ENCODE measurements around the gene SETD5.

Gene SETD5

GRCh38 chr3:9377981-9378380 lies 19.4 kb upstream of the SETD5 start:
- TF ChIP-seq NFIC (IDR thresholded peaks at IDR 0.05) = no peak
- TF ChIP-seq, protein P1, sequence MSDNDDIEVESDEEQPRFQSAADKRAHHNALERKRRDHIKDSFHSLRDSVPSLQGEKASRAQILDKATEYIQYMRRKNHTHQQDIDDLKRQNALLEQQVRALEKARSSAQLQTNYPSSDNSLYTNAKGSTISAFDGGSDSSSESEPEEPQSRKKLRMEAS (IDR thresholded peaks at IDR 0.05) = no peak
- TF ChIP-seq FOXM1 (IDR thresholded peaks at IDR 0.05; ENCODE audit: borderline replicate concordance, low read depth) = no peak
- no peak for TF ChIP-seq RAD21 (IDR thresholded peaks at IDR 0.05; ENCODE audit: low read depth)
- TF ChIP-seq EGR1 (IDR thresholded peaks at IDR 0.05) = no peak
- no peak for TF ChIP-seq TAF1 (IDR thresholded peaks at IDR 0.05; ENCODE audit: low read depth)
- TF ChIP-seq TCF12 (IDR thresholded peaks at IDR 0.05; ENCODE audit: low read depth) = no peak
- TF ChIP-seq TEAD4 (IDR thresholded peaks at IDR 0.05) = no peak
- TF ChIP-seq CREB1 (IDR thresholded peaks at IDR 0.05; ENCODE audit: low read depth) = no peak
- TF ChIP-seq, protein P2, sequence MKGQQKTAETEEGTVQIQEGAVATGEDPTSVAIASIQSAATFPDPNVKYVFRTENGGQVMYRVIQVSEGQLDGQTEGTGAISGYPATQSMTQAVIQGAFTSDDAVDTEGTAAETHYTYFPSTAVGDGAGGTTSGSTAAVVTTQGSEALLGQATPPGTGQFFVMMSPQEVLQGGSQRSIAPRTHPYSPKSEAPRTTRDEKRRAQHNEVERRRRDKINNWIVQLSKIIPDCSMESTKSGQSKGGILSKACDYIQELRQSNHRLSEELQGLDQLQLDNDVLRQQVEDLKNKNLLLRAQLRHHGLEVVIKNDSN (IDR thresholded peaks at IDR 0.05) = no peak
- TF ChIP-seq CEBPB (IDR thresholded peaks at IDR 0.05) = no peak
- no peak for TF ChIP-seq EP300 (IDR thresholded peaks at IDR 0.05; ENCODE audit: borderline replicate concordance)
- TF ChIP-seq YY1 (IDR thresholded peaks at IDR 0.05; ENCODE audit: low read depth) = no peak
- TF ChIP-seq, protein P3, sequence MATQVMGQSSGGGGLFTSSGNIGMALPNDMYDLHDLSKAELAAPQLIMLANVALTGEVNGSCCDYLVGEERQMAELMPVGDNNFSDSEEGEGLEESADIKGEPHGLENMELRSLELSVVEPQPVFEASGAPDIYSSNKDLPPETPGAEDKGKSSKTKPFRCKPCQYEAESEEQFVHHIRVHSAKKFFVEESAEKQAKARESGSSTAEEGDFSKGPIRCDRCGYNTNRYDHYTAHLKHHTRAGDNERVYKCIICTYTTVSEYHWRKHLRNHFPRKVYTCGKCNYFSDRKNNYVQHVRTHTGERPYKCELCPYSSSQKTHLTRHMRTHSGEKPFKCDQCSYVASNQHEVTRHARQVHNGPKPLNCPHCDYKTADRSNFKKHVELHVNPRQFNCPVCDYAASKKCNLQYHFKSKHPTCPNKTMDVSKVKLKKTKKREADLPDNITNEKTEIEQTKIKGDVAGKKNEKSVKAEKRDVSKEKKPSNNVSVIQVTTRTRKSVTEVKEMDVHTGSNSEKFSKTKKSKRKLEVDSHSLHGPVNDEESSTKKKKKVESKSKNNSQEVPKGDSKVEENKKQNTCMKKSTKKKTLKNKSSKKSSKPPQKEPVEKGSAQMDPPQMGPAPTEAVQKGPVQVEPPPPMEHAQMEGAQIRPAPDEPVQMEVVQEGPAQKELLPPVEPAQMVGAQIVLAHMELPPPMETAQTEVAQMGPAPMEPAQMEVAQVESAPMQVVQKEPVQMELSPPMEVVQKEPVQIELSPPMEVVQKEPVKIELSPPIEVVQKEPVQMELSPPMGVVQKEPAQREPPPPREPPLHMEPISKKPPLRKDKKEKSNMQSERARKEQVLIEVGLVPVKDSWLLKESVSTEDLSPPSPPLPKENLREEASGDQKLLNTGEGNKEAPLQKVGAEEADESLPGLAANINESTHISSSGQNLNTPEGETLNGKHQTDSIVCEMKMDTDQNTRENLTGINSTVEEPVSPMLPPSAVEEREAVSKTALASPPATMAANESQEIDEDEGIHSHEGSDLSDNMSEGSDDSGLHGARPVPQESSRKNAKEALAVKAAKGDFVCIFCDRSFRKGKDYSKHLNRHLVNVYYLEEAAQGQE (IDR thresholded peaks at IDR 0.05; ENCODE audit: low read depth) = no peak
- no peak for TF ChIP-seq ZBTB7A (IDR thresholded peaks at IDR 0.05; ENCODE audit: low read depth)

DNA sequence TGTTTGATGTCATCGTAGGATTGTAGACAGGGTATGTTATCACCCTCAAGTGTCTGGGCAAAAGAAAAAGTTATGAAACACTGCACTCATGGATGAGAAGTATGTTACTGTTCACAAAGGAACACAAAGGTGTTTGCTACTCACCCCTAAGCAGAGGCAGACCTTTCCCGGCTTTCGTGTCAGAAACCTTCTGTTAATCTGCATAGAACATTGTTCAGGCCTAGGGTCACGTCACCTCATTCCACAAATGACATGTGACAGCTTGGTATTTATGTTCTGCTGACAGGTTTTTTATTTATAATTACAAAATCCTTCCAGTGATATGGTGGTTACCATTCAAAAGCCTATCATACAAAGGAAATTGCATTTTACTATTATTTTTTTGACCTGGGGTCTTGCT lies 18.1 kb upstream of the SETD5 start:
- TF ChIP-seq ZBTB7A (IDR thresholded peaks at IDR 0.05; ENCODE audit: low read depth) (no peak), NFIC (IDR thresholded peaks at IDR 0.05) (no peak), TCF12 (IDR thresholded peaks at IDR 0.05; ENCODE audit: low read depth) (no peak), YY1 (IDR thresholded peaks at IDR 0.05; ENCODE audit: low read depth) (no peak), TEAD4 (IDR thresholded peaks at IDR 0.05) (no peak), FOXM1 (IDR thresholded peaks at IDR 0.05; ENCODE audit: borderline replicate concordance, low read depth) (no peak)
- TF ChIP-seq, protein P2 (IDR thresholded peaks at IDR 0.05) = no peak

GRCh38 chr3:9380014-9380413 lies 17.4 kb upstream of the SETD5 start:
- TF ChIP-seq CEBPB (IDR thresholded peaks at IDR 0.05) = no peak
- TF ChIP-seq EGR1 (IDR thresholded peaks at IDR 0.05) = no peak
- TF ChIP-seq, protein P2 (IDR thresholded peaks at IDR 0.05) = no peak
- TF ChIP-seq EP300 (IDR thresholded peaks at IDR 0.05; ENCODE audit: borderline replicate concordance) = no peak
- TF ChIP-seq TCF12 (IDR thresholded peaks at IDR 0.05; ENCODE audit: low read depth) = no peak
- TF ChIP-seq, protein P3 (IDR thresholded peaks at IDR 0.05; ENCODE audit: low read depth) = no peak
- no peak for TF ChIP-seq TAF1 (IDR thresholded peaks at IDR 0.05; ENCODE audit: low read depth)
- TF ChIP-seq ZBTB7A (IDR thresholded peaks at IDR 0.05; ENCODE audit: low read depth) = no peak
- TF ChIP-seq YY1 (IDR thresholded peaks at IDR 0.05; ENCODE audit: low read depth) = no peak

- TF ChIP-seq TAF1 (IDR thresholded peaks at IDR 0.05; ENCODE audit: low read depth) = no peak
These were observed 13.1 kb upstream of the SETD5 start for GRCh38 chr3:9384141-9384828.

- TF ChIP-seq CREB1 (IDR thresholded peaks at IDR 0.05; ENCODE audit: low read depth) = no peak
- TF ChIP-seq, protein P3 (IDR thresholded peaks at IDR 0.05; ENCODE audit: low read depth) = no peak
These were observed 12.0 kb upstream of the SETD5 start for GRCh38 chr3:9385187-9386077.
